AML-193 (cell line): ENCODE data around the gene NFE2L2.
"Not testable (repeated sequence)": the region's sequence is repeated elsewhere in the genome, so short reads cannot be mapped to it uniquely, and the experiment has no call there.

ENCODE experiments used
- DNase-seq, 2 experiments: peaks; one replicate each; lab custom pipeline; 2025; lab: John Stamatoyannopoulos, UW

NFE2L2 gene

DNA sequence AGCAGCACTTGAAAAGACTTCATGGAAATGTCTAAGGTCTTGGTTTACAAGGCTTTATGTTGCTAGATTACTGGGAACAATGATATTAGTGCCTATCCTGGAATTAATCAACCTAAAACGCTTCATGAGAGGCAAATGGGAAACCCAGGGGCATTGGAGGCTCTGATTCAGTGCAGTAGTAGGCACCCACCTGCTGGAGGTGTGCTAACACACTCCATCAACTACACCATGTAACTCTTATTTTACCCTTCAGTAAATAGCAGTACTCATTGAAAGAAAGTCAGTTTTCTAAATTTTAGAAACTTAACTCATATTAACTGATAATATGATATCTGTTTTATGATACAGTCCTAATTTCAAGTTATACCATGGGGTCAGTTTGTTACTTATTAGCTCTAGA, 69.3 kb downstream of the NFE2L2 start:
- DNase-seq, result no peak

DNA sequence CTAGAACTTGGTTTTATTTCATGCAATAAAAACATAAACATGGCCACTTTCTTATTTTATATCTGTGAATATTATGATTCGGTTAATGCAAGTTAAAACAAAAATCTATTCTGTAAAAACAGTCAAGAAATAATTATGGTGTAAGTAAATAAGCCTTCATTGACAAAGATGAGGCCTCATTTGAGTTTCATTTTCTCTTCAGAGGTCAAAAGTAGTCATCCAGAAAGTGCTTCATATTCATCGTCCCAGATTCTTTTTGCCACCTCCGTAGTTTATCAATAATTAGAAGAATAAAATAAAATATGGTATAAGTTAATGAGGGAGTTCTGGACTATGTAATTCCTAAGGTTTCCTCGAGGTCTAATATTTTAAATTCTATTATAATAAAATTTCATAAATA, 71.3 kb downstream of the NFE2L2 start:
- DNase-seq, result no peak

DNA sequence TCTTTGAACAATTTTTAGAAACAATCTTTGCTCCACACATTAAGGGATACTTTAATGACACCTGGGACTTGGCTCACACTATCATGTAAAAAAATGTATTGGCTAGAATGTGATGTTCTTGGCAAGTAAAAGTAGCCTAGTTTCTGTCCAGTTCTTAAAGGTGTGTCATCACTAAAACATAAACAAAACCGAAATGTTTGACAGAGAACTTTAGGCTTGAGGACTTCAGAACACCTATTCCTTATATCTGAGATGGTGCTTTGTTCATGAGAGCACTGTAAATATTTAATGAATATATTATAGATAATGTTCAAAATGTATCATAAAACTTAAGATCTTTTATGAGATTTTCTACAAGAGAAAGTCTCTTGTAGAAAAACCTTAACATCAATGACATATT, 71.7 kb downstream of the NFE2L2 start:
- no peak for DNase-seq

DNA sequence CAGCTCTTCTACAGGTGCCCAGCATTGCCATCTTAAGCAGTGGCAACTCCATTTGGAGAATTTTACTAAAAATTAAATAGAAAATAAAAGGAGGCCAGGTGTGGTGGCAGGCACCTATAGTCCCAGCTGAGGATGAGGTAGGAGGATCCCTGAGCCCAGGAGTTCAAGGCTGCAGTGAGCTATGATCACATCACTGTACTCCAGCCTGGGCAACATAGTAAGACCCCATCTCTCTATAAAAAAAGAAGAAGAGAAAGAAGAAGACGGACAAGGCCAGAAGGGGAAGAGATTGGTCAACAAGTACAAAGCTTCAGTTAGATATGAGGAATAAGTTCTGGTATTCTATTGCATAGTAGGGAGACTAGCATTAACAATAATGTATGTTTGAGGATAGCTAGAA, 73.6 kb downstream of the NFE2L2 start:
- DNase-seq, result no peak

DNA sequence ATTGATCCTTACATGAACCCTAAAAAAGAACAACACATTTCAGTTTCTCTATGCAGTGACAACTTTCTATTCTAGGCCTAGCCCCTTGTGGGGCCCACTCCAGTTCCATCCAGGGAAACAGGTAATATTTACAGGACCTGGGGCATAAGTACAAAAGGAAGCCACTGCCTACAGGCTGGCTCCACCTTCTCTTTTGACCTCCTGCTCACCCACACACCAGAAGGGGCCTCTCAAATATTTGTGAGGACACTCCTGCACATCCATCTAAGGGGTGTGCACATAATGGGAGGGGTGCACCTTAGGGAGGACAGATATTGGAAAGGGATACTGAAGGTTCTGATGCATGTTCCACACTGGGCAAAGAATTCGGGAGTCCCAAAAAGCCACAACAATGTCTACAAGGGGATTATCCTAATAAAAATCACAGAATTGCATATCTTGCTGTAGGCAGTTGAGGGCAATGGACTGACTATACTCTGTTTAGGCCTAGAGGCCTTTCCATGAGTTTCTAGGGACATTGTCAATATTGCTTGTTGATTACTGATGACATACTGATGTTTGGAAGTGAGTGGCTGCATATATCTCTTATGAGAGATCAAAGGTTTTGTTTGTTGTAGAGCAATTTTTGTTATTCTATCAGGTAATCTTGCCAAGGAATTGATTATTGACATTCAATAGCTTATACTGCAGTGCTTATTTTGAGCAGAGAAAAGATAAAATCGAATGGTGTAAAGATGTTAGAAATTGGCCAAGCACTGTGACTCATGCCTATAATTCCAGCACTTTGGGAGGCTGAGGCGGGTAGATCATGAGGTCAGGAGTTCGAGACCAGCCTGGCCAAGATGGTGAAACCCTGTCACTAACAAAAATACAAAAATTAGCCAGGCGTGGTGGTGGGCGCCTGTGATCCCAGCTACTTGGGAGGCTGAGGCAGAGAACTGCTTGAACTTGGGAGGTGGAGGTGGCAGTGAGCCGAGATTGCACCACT, 75.8 kb downstream of the NFE2L2 start:
- no peak for DNase-seq

DNA sequence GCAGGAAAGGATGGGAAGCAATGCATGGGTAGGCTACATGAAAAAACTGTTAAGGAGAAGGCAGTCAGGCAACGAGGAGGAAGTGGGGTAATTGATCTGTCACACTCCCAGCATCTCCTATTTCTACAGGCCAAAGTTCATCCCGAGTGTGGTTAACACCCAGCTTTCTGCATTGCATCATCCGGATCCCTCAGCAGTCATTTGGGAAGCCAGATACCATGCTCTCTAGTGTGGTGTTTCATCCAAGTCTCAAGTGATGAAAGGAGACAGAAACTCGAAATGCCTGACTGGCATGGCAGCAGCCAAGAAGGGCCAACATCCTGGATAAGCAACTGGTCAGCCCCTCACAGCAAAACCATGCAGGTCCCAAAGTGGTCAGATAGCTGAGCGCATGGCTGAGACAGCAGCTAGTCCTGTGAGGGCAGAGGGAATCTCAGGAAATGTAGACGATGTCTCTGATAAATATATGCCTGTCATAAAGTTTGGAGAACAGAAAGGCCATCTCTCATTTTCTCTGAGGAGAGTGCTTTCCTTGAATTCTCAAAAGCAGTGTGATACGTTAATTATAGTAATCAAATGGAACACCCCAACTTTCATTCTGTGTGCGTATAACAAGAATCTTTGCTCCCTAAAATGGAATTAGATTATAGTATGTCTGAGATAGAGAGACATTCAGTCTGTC, 76.8 kb downstream of the NFE2L2 start:
- DNase-seq, result no peak

DNA sequence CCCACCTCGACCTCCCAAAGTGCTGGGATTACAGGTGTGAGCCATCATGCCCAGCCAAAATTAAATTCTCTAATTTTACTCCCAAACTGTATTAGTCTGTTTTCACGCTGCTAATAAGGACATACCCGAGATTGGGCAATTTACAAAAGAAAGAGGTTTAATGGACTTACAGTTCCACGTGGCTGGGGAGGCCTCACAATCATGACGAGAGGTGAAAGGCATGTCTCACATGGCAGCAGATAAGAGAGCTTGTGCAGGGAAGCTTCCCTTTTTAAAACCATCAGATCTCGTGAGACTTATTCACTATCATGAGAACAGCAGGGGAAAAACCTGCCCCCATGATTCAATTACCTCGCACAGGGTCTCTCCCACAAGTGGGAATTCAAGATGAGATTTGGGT, 78.5 kb downstream of the NFE2L2 start:
- not testable (repeated sequence) for DNase-seq

DNA sequence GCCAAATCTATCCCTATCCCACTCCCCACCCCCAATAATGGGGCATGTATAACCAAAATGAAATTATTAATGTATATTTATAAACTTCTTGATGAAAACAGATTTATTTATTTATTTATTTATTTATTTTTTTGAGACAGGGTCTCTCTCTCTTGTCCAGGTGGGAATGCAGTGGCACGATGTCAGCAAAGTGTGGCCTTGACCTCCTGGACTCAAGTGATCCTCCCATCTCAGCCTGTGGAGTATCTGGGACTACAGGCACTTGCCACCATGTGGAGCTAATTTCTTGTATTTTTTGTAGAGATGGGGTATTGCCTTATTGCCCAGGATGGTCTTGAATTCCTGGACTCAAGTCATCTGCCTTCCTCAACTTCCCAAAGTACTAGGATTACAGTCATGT, 79.9 kb downstream of the NFE2L2 start:
- DNase-seq, result no peak

DNA sequence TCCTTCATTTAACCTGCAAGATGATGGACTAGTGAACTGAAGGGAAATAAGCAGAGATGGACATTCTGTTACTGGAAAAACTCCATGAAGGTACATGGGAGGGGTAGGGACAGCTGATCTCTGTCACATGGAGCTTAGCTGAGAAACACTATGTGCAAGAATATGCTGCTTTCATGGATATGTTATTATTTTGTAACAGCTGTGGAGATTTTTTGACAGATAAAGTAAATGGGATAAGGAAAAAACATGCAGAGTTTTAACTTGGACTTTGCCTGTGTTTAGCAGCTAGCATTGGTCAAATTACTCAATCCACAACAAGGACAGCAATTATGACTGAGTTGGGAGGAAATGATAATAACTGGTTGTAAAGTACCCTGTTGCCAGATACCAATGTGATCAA, 80.7 kb downstream of the NFE2L2 start:
- no peak for DNase-seq
